PFSK-1 (cell line): Measurements from ENCODE around the gene NFIA.

Experiments
- FOXP2 ChIP-seq: optimal IDR thresholded peaks from 2 replicates; pipeline ENCODE3; 2011; ENCODE audit warnings: borderline replicate concordance, control low read depth, inconsistent platforms; ENCODE audit not compliant: insufficient read depth; ENCODE audit errors: extremely low read length, extremely low read depth
- POLR2AphosphoS5 ChIP-seq: IDR thresholded peaks from 2 replicates; pipeline ENCODE4 v1.6.1; 2012; ENCODE audit warnings: low read depth, mild to moderate bottlenecking, control low read depth, low read length, moderate library complexity
- REST ChIP-seq, 2 experiments: IDR thresholded peaks; 2 replicates each; pipeline versions ENCODE4 v1.6.1 to v1.8.0; 2011 to 2012; ENCODE audit warnings: low read depth in 2 of 2, low read length in 2 of 2, control low read depth in 1 of 2, inconsistent platforms in 1 of 2, mild to moderate bottlenecking in 1 of 2, moderate library complexity in 1 of 2; ENCODE audit not compliant: insufficient read depth in 1 of 2
- SIN3A ChIP-seq: IDR thresholded peaks from 2 replicates; pipeline ENCODE4 v1.6.1; 2012; ENCODE audit warnings: mild to moderate bottlenecking, low read length, moderate library complexity, borderline replicate concordance; ENCODE audit not compliant: insufficient read depth
- TAF1 ChIP-seq: IDR thresholded peaks from 2 replicates; pipeline ENCODE4 v1.6.1; 2012; ENCODE audit warnings: low read length, control low read depth, borderline replicate concordance; ENCODE audit not compliant: insufficient read depth

- no peak for TF ChIP-seq POLR2AphosphoS5
- TF ChIP-seq TAF1 = no peak
- TF ChIP-seq SIN3A = no peak
- no peak for TF ChIP-seq REST (IDR thresholded peaks at IDR 0.05; ENCODE audit: insufficient read depth in 1 of 2, low read depth in 2 of 2, low read length in 2 of 2)
- no peak for TF ChIP-seq FOXP2
These were observed 202.0 kb downstream of the NFIA start for GRCh38 chr1:61284248-61284854.
